T-helper 9 cell (primary cell): ENCODE data around the gene COL20A1.
"Not testable (repeated sequence)": the region's sequence is repeated elsewhere in the genome, so short reads cannot be mapped to it uniquely, and the experiment has no call there.

ENCODE experiments used
- DNase-seq: peaks from one replicate; pipeline ENCODE4 v3.0.0-alpha.2; 2020

The COL20A1 gene

GRCh38 chr20:63292292-63292701, 689 bp upstream of the COL20A1 start:
- no peak for DNase-seq

DNA sequence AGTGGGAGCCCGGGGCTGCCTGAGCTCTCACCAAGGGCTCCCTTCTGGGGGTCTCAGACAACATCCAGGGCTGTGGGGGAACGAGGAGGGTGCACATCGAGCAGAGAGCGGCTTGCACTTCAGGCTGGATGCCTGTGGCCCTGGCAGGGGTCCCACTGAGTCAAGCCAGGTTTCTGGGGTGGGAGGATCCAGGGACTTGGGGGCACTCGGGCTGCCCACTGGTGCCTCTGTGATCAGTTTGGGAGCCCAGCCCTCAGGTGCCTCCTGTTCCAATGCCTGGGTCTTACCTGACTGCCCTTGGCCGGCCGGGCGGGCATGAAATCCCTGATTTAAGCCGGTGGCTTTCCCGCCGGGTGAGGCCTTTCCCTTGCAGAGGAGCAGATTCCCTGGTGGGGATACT, 470 bp downstream of the COL20A1 start:
- DNase-seq: no peak

- DNase-seq: no peak
Measured at GRCh38 chr20:63293871-63294535, 1.0 kb downstream of the COL20A1 start.

GRCh38 chr20:63294536-63294900, 1.5 kb downstream of the COL20A1 start:
- no peak for DNase-seq

GRCh38 chr20:63295018-63295417, 2.0 kb downstream of the COL20A1 start:
- no peak for DNase-seq

DNA sequence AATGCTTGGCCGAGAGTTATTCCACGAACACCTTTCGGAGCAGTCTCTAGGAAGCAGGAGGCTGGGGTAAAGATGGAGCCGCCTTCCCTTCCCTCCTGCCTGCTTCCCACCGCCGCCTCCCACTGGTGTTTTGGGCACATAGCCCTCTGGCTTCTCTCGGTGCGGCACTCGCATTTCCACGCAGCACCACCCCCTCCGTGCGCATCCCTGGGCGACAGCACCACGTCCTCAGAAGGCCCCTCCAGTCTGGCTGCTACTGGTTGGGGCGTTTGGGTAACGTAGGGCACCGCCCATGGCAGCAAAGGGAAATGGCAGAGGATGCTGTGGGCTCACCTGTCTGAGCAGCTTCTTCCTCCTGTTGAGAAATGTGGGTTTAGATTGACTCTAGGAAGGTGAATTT, 2.4 kb downstream of the COL20A1 start:
- DNase-seq: no peak

DNA sequence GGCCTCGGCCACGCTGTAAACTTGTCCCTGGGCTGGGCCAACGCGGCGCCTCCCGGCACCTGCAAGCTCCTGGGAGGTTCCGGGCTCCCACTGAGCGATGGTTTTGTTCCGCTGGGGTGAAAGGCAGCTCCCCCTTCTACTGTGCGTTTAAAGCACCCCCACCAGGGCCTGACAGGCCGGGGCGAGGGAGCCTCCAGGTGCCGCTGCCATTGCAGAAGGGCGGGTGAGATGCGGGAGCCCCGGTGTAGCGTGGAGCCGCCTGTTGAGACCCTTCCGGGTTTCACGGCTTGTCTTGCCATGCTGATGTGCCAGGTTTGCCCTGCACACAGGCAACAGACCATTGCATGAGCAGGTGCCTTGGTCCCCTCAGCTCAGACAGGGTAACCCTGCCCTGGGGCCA, 2.9 kb downstream of the COL20A1 start:
- no peak for DNase-seq

GRCh38 chr20:63296531-63297299, 3.7 kb downstream of the COL20A1 start:
- DNase-seq: no peak

DNA sequence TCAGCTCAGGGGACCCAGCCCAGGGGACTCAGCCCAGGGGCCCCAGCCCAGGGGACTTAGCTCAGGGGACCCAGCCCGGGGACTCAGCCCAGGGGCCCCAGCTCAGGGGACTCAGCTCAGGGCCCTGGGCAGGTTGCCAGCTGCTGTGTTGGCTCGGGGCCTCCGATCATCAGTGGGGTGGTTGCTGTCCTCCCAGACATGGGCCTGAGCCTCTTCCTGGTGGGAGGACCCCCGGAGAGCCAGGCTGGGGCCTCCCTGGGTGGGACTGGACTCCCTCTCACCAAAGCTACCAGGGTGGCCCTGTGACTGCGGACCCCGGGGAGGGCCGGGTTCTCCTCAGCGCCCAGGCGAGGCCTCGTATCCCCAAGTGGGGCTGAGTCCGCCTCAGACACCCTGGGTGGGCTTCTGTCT, 4.4 kb downstream of the COL20A1 start:
- DNase-seq: no peak

DNA sequence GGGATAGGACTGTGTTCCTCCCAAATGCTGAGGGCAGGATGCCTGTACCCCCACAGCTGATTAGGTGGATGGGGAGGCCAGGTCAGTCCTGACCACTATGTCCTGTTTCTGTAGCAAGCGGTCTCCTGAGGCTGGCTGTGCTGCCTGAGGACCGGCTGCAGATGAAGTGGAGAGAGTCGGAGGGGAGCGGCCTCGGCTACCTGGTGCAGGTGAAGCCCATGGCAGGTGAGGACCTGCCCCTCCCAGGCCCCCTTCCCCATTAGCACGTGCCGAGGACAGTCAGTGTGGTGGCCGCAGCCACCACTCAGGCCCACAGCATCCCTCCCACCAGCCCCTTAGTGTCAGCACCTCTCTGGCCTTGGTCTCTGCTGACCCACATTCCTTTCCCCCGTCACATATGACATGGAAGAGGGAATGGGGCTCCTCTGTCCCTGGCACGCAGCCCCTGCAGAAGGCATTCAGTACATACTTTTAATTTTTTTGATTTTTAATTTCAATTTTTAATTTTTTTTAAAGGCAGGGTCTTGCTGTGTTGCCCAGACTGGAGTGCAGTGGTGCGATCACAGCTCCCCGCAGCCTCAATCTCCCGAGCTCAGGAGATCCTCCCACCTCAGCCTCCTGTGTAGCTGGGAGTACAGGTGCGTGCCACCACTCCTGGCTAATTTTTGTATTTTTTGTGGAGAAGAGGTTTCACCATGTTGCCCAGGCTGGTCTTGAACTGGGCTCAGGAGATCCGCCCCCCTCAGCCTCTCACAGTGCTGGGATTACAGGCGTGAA, 5.0 kb downstream of the COL20A1 start:
- DNase-seq: no peak

- no peak for DNase-seq
Measured at GRCh38 chr20:63298731-63299312, 5.8 kb downstream of the COL20A1 start.

DNA sequence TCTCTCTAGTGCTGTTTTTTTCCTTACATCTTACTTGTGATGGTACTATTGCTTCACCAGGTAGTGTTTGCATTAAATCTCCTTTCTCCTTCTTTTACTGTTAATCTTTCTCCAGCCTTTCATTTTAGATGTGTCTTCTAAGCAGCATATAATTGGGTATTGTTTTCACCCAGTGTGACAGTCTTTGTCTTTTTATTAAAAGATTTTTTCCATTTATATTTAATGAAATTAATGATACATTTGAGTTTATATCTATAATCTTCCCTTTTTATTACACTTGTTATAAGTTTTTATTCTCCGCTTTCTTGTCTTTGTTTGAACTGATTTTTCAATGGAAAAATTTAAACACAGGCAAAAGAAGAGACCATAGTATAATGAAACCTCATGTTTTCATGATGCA, 8.7 kb downstream of the COL20A1 start:
- no peak for DNase-seq

- DNase-seq: no peak
Measured at GRCh38 chr20:63303095-63303666, 10.2 kb downstream of the COL20A1 start.

- no peak for DNase-seq
Measured at GRCh38 chr20:63305393-63305792, 12.4 kb downstream of the COL20A1 start.

DNA sequence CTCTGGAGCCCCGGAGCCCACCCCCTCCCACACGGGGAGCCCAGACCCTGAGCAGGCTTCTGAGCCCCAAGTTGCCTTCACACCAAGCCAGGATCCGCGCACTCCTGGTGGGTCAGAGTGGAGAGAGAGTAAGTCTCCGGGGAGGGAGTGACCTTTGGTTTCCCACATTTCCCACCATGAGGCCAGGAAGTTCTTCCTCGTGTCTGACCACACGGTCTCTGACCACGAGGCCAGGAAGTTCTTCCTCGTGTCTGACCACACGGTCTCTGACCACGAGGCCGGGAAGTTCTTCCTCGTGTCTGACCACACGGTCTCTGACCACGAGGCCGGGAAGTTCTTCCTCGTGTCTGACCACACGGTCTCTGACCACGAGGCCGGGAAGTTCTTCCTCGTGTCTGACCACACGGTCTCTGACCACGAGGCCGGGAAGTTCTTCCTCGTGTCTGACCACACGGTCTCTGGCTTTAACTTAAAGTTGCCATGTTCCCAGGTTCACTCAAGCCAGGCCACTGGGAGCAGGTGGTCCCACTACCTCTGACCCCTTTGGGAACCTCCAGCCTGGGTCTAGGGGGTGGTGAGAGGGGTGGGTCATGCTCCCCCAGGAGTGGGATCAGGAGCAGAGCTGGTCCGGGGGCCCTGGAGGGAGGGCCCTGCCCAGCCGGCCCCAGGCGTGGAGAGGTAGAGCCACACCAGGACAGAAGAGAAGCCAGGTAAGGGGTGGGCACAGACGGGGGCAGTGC, 13.1 kb downstream of the COL20A1 start:
- not testable (repeated sequence) for DNase-seq

- no peak for DNase-seq
Measured at GRCh38 chr20:63306673-63307537, 13.9 kb downstream of the COL20A1 start.

DNA sequence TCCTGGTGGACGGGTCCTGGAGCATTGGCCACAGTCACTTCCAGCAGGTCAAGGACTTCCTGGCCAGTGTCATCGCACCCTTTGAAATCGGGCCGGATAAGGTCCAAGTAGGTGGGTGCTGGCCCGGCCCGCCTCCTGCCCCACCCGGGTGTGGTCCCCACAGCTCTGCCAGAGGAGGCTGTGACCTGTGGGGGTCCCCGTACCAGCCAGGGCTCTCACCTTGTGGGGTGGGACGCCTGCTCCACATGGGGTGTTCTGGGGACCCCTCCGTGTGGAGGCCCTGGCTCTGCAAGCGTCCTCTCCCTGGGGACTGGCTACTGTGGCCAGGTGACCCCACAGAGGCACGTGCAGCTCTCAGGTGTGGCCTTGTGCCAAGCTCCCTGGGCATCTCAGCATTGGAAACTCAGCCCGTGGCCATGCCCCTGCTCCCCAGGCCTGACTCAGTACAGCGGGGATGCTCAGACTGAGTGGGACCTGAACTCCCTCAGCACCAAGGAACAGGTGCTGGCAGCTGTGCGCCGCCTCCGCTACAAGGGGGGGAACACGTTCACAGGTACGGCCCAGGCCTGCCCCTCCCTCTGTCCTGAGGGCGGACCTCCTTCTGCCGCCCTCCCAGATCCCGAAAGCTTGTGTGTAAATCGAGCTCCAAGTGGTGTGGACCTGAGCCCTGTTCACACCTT, 14.7 kb downstream of the COL20A1 start:
- DNase-seq: no peak

GRCh38 chr20:63308218-63308911, 15.4 kb downstream of the COL20A1 start:
- DNase-seq: no peak

GRCh38 chr20:63309261-63310071, 16.5 kb downstream of the COL20A1 start:
- no peak for DNase-seq
